ENCODE data around the gene VCPKMT.
"Not testable (repeated sequence)": the region's sequence is repeated elsewhere in the genome, so short reads cannot be mapped to it uniquely, and the experiment has no call there.

Gene VCPKMT

GRCh38 chr14:50091240-50091913 lies 25.0 kb downstream of the VCPKMT start:
- no peak for DNase-seq

- DNase-seq, result no peak
Measured at GRCh38 chr14:50089208-50089607, 27.2 kb downstream of the VCPKMT start.

DNA sequence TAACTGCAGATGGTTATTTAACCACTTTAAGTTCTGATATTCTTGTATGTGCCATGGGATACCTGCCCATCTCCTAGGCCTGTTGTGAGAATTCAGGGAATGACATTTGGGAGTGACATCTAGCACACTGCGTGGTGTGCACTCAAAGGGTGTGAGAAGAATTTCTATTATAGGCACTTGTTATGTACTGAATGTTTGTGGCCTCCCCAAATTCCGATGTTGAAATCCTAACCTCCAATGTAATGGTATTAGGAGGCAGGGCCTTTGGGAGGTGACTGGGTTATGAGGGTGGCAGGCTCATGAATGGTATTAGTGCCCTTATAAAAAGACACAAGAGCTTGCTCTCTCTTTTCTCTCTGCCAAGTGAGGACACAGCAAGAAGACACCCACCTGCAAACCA lies 27.6 kb downstream of the VCPKMT start:
- DNase-seq, result no peak

- DNase-seq, result no peak
Measured at GRCh38 chr14:50088117-50088515, 28.3 kb downstream of the VCPKMT start.

DNA sequence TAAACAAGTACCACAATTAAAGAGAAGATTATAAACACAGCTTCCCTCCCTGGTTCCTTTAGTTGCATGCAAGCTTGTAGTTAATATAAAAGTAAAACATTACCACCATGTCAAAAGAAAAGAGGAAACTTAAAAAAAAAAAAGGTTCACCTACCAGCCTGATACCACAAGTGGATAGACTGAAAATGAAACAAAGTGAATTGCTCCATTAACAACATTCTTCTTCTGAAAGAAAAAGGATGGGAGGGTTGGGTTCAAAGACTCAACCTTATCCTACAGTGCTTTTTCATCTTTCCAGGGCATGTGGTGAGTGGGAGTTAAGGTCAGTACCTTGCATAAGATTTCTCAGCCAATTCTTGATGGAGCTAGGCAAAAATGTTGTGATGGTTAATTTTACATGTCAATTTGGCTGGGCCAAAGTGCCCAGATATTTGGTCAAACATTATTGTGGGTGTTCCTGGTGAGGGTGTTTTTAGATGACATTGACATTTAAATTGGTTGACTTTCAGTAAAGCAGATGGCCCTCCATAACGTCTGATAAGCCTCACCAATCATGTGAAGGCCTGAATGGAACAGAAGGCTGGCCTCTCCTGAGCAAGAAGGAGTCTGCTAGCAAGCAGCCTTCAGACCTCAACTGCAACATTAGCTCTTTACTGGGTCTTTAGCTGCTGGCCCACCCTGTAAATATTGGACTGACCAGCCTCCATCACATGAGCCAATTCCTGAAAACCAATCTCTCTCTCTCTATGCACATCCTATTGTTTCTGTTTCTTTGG lies 28.8 kb downstream of the VCPKMT start:
- no peak for DNase-seq

- DNase-seq, result no peak
Measured at GRCh38 chr14:50086321-50086711, 30.1 kb downstream of the VCPKMT start.

DNA sequence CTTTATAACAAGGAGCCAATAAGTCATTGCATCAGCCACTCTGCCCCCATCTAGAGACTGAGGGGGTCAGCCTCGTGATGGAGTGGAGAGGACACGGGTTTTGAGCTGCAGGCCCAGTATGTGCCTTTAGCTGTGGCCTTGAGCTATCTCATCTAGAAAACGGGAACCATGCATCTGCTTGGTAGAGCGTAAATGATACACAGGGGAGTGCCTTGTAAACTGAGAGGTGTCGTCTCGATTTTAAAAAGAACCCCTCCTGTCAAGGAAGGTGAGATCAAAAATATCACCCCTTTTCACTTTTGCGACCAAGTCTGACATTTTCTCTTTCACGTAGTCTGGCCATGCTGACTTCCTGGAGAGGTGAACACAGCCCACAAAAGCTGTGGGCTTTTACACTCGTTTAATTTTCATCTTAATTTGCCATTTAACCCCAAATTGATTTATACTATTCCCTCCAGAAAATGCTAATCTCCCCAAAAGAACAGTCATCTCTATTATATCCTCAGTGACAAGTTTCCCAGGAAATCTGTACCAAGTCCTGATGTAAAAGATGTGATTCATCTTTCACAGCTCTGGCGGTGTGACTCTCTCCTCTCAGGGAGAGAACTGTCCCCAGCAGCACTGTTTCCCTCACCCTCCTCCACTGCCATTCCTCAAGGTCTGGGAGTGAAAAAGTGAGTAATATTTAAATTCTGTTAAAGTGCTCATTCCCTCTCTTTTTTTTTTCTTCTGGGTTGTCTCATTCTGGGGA lies 30.6 kb downstream of the VCPKMT start:
- no peak for DNase-seq

DNA sequence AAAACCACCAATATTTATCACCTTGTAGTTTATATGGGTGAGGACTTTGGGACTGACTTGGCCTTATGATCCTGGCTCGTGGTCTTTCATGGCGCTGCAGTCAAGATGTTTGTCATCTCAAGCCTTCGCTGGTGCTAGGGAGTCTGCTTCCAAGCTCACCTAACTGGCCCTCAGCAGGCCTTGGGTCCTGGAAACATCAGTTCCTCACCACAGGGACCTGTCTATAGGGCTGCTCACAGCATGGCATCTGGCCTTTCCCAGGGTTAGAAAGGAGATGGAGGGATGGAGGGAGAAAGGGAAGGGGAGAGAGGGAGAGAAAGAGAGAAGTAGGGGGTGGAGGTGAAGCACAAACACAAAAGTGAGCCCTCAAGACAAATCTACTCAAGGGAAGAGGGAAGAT lies 31.7 kb downstream of the VCPKMT start:
- DNase-seq, result no peak

DNA sequence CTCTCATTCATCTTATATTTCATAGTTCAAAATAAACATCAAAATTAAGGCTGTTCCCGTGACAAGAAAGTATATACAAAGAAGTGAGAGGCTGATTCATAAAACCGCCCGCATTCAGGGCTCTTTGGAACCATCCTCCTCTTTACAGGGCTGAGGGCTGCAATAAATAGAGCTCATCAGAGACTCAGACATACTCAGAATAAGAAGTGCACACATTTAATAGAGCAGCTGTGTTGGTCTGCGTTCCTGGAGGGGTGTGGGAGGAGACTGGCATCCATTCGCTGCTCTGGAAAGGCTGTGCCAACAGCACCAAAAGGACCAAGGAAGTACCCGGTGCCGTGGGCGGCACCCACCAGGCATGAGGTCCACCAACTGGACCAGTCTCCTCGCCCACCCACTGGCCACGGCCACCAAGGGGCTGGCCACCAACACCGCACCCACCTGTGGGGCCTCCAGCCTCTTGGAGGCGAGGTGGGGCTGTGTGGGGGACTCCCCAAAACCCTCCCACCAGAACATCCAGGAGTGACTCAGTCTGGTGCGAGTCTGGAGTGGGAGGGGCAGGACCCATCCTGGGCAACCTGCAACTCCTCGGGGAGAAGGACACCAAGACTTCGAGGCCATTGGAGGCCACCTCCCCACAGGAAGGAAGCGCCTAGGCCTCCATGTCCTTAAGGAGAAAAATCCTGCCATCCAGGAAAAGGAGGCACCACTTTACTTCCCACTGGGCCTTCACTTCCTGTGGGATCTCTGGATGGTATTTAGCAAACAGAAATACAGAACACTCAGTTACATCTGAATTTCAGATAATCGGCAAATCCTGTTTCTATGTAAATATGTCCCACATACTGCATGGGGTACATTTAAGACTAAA lies 32.7 kb downstream of the VCPKMT start:
- DNase-seq, result peak; percentile 65

GRCh38 chr14:50082784-50083466 lies 33.4 kb downstream of the VCPKMT start:
- peak; percentile 72 for DNase-seq

GRCh38 chr14:50082308-50082742 lies 34.0 kb downstream of the VCPKMT start:
- DNase-seq, result peak; percentile 44

DNA sequence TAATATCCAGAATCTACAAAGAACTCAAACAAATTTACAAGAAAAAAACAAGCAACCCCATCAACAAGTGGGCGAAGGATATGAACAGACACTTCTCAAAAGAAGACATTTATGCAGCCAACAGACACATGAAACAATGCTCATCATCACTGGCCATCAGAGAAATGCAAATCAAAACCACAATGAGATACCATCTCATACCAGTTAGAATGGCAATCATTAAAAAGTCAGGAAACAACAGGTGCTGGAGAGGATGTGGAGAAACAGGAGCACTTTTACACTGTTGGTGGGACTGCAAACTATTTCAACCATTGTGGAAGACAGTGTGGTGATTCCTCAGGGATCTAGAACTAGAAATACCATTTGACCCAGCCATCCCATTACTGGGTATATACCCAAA lies 37.3 kb downstream of the VCPKMT start:
- DNase-seq, result not testable (repeated sequence)

DNA sequence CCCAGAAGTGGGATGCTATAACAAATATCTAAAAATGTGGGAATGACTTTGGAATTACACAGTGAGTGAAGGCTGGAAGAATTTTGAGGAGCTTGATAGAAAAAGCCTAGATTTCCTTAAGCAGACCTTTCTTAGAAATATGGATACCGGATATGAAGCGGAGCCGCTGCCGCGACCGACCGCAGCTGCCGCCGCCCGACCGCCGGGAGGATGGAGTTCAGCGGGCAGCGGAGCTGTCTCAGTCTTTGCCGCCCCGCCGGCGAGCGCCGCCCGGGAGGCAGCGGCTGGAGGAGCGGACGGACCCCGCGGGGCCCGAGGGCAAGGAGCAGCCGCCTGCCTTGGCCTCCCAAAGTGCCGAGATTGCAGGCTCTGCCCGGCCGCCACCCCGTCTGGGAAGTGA lies 42.7 kb downstream of the VCPKMT start:
- not testable (repeated sequence) for DNase-seq

GRCh38 chr14:50072395-50072794 lies 44.0 kb downstream of the VCPKMT start:
- DNase-seq, result peak; percentile 2

DNA sequence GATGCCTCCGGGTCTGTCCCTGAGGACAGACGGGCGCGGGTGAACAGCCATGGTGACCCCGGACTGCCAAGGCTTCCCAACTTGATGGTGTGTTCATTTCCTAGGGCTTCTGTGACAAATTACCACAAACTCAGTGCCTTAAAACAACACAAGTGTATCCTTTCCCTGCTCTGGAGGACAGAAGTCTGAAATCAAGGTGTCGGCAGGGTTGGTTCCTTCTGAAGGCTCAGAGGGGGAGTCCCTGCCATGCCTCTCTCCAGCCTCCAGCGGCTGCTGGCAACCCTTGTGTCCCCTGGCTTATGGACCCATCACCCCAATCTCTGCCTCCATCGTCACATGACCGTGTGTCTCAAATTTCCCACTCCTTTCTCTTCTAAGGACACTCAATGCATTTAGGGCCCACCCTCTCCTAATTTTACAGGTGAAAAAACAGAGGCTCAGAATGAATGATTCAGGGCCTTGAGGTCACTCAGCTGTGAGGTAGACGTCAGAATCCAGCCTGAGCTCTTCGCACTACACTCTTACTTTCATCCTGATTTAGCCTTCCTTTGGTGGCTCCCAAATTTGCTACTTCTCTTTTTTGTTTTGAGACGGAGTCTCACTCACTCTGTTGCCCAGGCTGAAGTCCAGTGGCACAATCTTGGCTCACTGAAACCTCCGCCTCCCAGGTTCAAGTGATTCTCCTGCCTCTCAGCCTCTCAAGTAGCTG lies 45.4 kb downstream of the VCPKMT start:
- peak; percentile 7 for DNase-seq

- no peak for DNase-seq
Measured at GRCh38 chr14:50070230-50070629, 46.1 kb downstream of the VCPKMT start.

GRCh38 chr14:50069325-50069724 lies 47.0 kb downstream of the VCPKMT start:
- DNase-seq, result no peak

GRCh38 chr14:50068496-50068895 lies 47.9 kb downstream of the VCPKMT start:
- DNase-seq, result peak; percentile 21

DNA sequence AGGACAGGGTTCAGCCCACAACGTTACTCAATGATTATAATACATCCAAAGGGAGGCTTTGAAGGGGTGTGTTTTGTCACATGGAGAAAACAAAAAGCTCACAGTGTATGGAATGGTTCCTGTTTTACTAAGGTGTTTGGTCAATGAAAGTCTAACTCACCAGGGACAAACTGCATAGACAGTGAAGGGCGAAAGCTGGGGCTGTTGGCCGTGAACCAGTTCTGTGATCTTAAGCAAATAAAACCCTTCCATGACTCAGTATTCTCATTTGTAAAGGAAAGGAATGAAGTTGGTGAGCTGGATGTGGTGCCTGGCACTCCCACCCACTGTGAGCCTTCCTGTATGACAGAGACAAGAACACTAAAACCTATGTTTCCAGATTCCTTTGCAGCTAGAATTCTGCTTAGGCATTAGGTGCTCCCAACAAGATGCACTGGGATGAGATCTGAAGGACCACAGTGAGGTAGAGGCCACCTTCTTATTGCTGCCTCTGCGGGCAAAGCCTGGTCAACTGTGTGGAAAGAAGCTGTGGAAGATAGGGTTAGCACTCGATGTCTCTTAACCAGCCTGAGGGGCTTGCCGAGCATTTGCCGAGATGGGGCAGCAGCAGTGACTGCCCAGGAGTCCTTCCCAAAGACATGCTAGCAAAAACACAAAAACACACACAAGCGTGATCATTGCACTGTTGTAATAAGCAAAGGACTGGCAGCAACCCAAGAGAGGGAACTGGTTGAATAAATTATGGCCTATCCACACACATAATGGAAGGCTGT lies 48.5 kb downstream of the VCPKMT start:
- DNase-seq, result peak; percentile 16

DNA sequence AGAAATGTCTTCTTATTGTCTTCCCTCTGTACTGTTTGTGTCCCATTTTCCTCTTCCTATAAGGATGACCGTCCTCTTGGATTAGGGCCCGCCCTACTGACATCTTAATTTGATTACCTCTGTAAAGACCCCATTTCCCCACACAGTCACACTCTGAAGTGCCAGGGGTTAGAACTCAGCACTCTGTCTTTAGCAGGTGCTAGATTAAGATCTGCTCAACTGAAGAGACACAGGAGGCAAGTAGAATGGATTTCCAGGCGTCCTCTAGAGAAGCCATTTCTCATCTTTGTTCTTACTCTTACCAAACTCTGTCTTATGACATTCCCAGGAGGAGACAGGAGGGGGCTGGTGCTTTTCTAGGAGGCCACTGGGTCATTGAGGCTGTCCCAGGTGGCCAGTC lies 50.8 kb downstream of the VCPKMT start:
- peak; percentile 23 for DNase-seq

GRCh38 chr14:50064993-50065392 lies 51.4 kb downstream of the VCPKMT start:
- DNase-seq, result peak; percentile 51

Data from activated CD4-positive, CD25-positive, alpha-beta regulatory T cell treated with anti-CD3 and anti-CD28 coated beads, Interleukin-2, amount 50 U/mL, for 72 hours (primary cell).